DND-41 (cell line): Measurements from ENCODE around the gene KRT6B.

ENCODE experiments used
- ATAC-seq: fragments of 200-7000 bp; cut with Tn5 transposase; 3 replicates; pipeline ENCODE4 v1.9.1; 2021; ENCODE audit warnings: low read depth; ENCODE audit not compliant: insufficient read depth
- DNase-seq: peaks from one replicate; pipeline ENCODE4 v3.0.0-alpha.2; 2020
- H2AFZ ChIP-seq: 2 replicates; pipeline ENCODE4 v1.6.0; 2012; ENCODE audit warnings: low read depth, low read length
- H3K27ac ChIP-seq: 2 replicates; pipeline ENCODE4 v1.5.1; 2012; ENCODE audit warnings: low read length, inconsistent platforms
- H3K27me3 ChIP-seq: fragments of 200-600 bp; sonication (generic); 2 replicates; pipeline ENCODE4 v1.6.0; 2012; ENCODE audit warnings: low read length, mild to moderate bottlenecking, inconsistent platforms; ENCODE audit not compliant: insufficient read depth, poor library complexity
- H3K36me3 ChIP-seq: 2 replicates; pipeline ENCODE4 v1.5.1; 2012; ENCODE audit warnings: low read length, inconsistent platforms; ENCODE audit not compliant: insufficient read depth
- H3K4me1 ChIP-seq: 2 replicates; pipeline ENCODE4 v1.5.1; 2012; ENCODE audit warnings: mild to moderate bottlenecking, low read length; ENCODE audit not compliant: insufficient read depth
- H3K4me2 ChIP-seq: 2 replicates; pipeline ENCODE4 v1.6.0; 2012; ENCODE audit warnings: mild to moderate bottlenecking, moderate library complexity, low read length, inconsistent platforms; ENCODE audit not compliant: insufficient read depth
- H3K4me3 ChIP-seq, 2 experiments: fragments of 200-600 bp in 1 of 2; shearing (Covaris generic) in 1 of 2; 2 replicates each; pipeline ENCODE4 v1.5.1; 2012 to 2016; ENCODE audit warnings: inconsistent platforms in 2 of 2, low read length in 2 of 2, mild to moderate bottlenecking in 2 of 2, low read depth in 1 of 2, moderate library complexity in 1 of 2
- H3K79me2 ChIP-seq: 2 replicates; pipeline ENCODE4 v1.6.0; 2012; ENCODE audit warnings: low read length, inconsistent platforms; ENCODE audit not compliant: insufficient read depth
- H3K9ac ChIP-seq: 2 replicates; pipeline ENCODE4 v1.6.0; 2012; ENCODE audit warnings: low read depth, mild to moderate bottlenecking, inconsistent platforms, low read length, moderate library complexity
- H3K9me3 ChIP-seq: 2 replicates; pipeline ENCODE4 v1.5.1; 2012; ENCODE audit warnings: low read length, moderate library complexity, mild to moderate bottlenecking, inconsistent platforms; ENCODE audit not compliant: insufficient read depth, severe bottlenecking
- H4K20me1 ChIP-seq: 2 replicates; pipeline ENCODE4 v1.6.0; 2012; ENCODE audit warnings: low read length; ENCODE audit not compliant: insufficient read depth
- CTCF ChIP-seq: IDR thresholded peaks from 2 replicates; pipeline ENCODE4 v1.5.1; 2012; ENCODE audit warnings: borderline replicate concordance, low read length, moderate library complexity, mild to moderate bottlenecking; ENCODE audit not compliant: poor library complexity, severe bottlenecking; ENCODE audit errors: extremely low read depth
- EZH2 ChIP-seq: IDR thresholded peaks from 3 replicates; pipeline ENCODE4 v1.6.1; 2012; ENCODE audit warnings: borderline replicate concordance, low read depth, mild to moderate bottlenecking, moderate library complexity, low read length, inconsistent platforms; ENCODE audit not compliant: severe bottlenecking

The KRT6B gene

GRCh38 chr12:52432559-52433207 is 19.3 kb downstream of the KRT6B start:
- Histone ChIP-seq H3K9ac (no peak overlapping the region), H3K27ac (no peak overlapping the region), H3K9me3 (no peaks in the 10 kb centered on the region), H3K79me2 (no peaks in the 10 kb centered on the region), H3K27me3 (peaks cover 8% of the 10 kb centered on the region), H3K4me1 (no peaks in the 10 kb centered on the region), H4K20me1 (0 out of 2 replicates have a peak, but pooled peaks cover 2% of the 10 kb centered on the region), H3K4me3 (no peak overlapping the region), H2AFZ (no peak overlapping the region), H3K4me2 (no peak overlapping the region), H3K36me3 (no peaks in the 10 kb centered on the region)
- no peak for DNase-seq
- no peak for ATAC-seq
- TF ChIP-seq CTCF (no peak), EZH2 (no peak)

- ATAC-seq: no peak
- Histone ChIP-seq H3K27ac (no peak overlapping the region), H3K9me3 (no peaks in the 10 kb centered on the region), H3K9ac (no peak overlapping the region), H3K4me1 (no peaks in the 10 kb centered on the region), H3K79me2 (no peaks in the 10 kb centered on the region), H3K4me3 (no peak overlapping the region), H3K27me3 (peaks cover 18% of the 10 kb centered on the region), H2AFZ (no peak overlapping the region), H3K4me2 (no peak overlapping the region), H3K36me3 (no peaks in the 10 kb centered on the region), H4K20me1 (0 out of 2 replicates have a peak, but pooled peaks cover 7% of the 10 kb centered on the region)
- DNase-seq: no peak
- no peak for TF ChIP-seq CTCF
- TF ChIP-seq EZH2: no peak
These were observed 23.8 kb downstream of the KRT6B start for GRCh38 chr12:52428121-52428520.

- no peak for TF ChIP-seq CTCF
- TF ChIP-seq EZH2: no peak
- Histone ChIP-seq H3K4me2 (no peak overlapping the region), H3K36me3 (no peaks in the 10 kb centered on the region), H2AFZ (no peak overlapping the region), H3K4me3 (no peak overlapping the region), H3K9me3 (no peaks in the 10 kb centered on the region), H3K79me2 (no peaks in the 10 kb centered on the region), H3K27ac (no peak overlapping the region), H3K4me1 (no peaks in the 10 kb centered on the region), H3K9ac (no peak overlapping the region), H4K20me1 (0 out of 2 replicates have a peak, but pooled peaks cover 7% of the 10 kb centered on the region), H3K27me3 (peaks cover 20% of the 10 kb centered on the region)
- DNase-seq: no peak
- no peak for ATAC-seq
These were observed 24.9 kb downstream of the KRT6B start for GRCh38 chr12:52427083-52427482.
